ENCODE data around the gene TBATA.

Gene TBATA

GRCh38 chr10:70780370-70780760 lies 4.8 kb downstream of the TBATA start:
- TF ChIP-seq TAF1 (IDR thresholded peaks at IDR 0.05; ENCODE audit: borderline replicate concordance, insufficient read depth, low read length) (no peak), FOXP2 (optimal IDR thresholded peaks at IDR 0.05; ENCODE audit: borderline replicate concordance, extremely low read depth, extremely low read length, insufficient read depth) (no peak), SIN3A (IDR thresholded peaks at IDR 0.05; ENCODE audit: borderline replicate concordance, insufficient read depth, low read length) (no peak), POLR2AphosphoS5 (IDR thresholded peaks at IDR 0.05; ENCODE audit: low read depth, low read length) (no peak)
- TF ChIP-seq, protein P1, sequence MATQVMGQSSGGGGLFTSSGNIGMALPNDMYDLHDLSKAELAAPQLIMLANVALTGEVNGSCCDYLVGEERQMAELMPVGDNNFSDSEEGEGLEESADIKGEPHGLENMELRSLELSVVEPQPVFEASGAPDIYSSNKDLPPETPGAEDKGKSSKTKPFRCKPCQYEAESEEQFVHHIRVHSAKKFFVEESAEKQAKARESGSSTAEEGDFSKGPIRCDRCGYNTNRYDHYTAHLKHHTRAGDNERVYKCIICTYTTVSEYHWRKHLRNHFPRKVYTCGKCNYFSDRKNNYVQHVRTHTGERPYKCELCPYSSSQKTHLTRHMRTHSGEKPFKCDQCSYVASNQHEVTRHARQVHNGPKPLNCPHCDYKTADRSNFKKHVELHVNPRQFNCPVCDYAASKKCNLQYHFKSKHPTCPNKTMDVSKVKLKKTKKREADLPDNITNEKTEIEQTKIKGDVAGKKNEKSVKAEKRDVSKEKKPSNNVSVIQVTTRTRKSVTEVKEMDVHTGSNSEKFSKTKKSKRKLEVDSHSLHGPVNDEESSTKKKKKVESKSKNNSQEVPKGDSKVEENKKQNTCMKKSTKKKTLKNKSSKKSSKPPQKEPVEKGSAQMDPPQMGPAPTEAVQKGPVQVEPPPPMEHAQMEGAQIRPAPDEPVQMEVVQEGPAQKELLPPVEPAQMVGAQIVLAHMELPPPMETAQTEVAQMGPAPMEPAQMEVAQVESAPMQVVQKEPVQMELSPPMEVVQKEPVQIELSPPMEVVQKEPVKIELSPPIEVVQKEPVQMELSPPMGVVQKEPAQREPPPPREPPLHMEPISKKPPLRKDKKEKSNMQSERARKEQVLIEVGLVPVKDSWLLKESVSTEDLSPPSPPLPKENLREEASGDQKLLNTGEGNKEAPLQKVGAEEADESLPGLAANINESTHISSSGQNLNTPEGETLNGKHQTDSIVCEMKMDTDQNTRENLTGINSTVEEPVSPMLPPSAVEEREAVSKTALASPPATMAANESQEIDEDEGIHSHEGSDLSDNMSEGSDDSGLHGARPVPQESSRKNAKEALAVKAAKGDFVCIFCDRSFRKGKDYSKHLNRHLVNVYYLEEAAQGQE (IDR thresholded peaks at IDR 0.05; ENCODE audit: insufficient read depth in 1 of 2, low read depth in 2 of 2, low read length in 2 of 2): no peak

GRCh38 chr10:70779511-70780369 lies 5.4 kb downstream of the TBATA start:
- TF ChIP-seq POLR2AphosphoS5 (IDR thresholded peaks at IDR 0.05; ENCODE audit: low read depth, low read length) (no peak), FOXP2 (optimal IDR thresholded peaks at IDR 0.05; ENCODE audit: borderline replicate concordance, extremely low read depth, extremely low read length, insufficient read depth) (no peak), TAF1 (IDR thresholded peaks at IDR 0.05; ENCODE audit: borderline replicate concordance, insufficient read depth, low read length) (no peak), SIN3A (IDR thresholded peaks at IDR 0.05; ENCODE audit: borderline replicate concordance, insufficient read depth, low read length) (no peak)
- TF ChIP-seq, protein P1 (IDR thresholded peaks at IDR 0.05; ENCODE audit: insufficient read depth in 1 of 2, low read depth in 2 of 2, low read length in 2 of 2): no peak

DNA sequence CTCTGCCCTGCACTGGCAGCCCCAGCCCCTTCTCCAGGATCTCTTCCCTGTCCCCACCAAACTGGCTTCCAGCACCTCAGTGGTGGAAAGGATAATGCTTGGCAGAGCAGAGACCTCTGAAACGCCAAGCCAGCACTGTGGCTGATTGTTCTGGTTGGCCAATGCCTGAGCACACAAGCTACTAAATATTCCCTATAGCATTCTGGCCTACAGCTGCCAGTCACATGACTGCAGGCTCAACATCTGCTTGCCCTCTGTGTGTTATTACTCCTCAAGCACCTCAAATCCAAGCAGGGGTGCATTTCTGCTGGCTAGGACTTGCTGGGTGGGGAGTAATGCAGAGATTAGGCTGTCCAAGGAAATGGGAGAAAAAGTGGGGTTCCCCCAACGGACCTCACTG lies 6.1 kb downstream of the TBATA start:
- TF ChIP-seq, protein P1 (IDR thresholded peaks at IDR 0.05; ENCODE audit: insufficient read depth in 1 of 2, low read depth in 2 of 2, low read length in 2 of 2): no peak
- TF ChIP-seq FOXP2 (optimal IDR thresholded peaks at IDR 0.05; ENCODE audit: borderline replicate concordance, extremely low read depth, extremely low read length, insufficient read depth) (no peak), TAF1 (IDR thresholded peaks at IDR 0.05; ENCODE audit: borderline replicate concordance, insufficient read depth, low read length) (no peak), SIN3A (IDR thresholded peaks at IDR 0.05; ENCODE audit: borderline replicate concordance, insufficient read depth, low read length) (no peak), POLR2AphosphoS5 (IDR thresholded peaks at IDR 0.05; ENCODE audit: low read depth, low read length) (no peak)

DNA sequence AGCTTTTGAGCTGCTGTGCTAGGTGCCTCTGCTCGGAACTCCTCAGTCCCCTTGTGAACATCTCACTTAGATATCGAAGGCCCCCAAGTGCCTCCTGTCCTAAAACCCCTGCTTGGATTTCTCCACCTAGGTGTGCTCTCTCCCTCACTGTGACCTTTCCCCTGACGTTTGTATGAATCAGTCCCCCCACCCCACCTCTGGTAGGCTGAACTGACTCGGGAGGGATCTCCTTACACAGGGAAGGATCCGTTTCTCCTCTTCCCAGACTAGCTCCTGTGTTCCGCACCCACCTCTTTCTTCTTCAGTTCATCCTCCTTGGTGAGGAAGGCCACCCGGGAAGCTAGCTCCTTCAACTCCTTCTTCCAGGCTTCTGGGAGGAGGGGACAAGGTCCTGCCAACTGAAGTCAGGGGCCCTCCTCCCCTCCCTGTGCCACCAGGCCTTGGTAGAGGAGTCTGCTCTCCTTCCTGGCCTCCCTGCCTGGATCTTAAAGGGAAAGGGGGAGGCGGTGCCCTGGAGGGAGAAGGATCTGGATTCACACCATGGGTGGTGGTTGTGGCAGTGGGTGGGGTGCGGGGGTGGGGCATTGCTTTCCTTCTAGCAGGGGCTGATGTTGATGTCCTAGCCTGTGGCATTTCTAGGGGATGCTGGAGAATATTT lies 6.8 kb downstream of the TBATA start:
- TF ChIP-seq, protein P1 (IDR thresholded peaks at IDR 0.05; ENCODE audit: insufficient read depth in 1 of 2, low read depth in 2 of 2, low read length in 2 of 2): no peak
- TF ChIP-seq TAF1 (IDR thresholded peaks at IDR 0.05; ENCODE audit: borderline replicate concordance, insufficient read depth, low read length) (no peak), POLR2AphosphoS5 (IDR thresholded peaks at IDR 0.05; ENCODE audit: low read depth, low read length) (no peak), FOXP2 (optimal IDR thresholded peaks at IDR 0.05; ENCODE audit: borderline replicate concordance, extremely low read depth, extremely low read length, insufficient read depth) (no peak), SIN3A (IDR thresholded peaks at IDR 0.05; ENCODE audit: borderline replicate concordance, insufficient read depth, low read length) (no peak)

All from PFSK-1 (cell line).